Ovary (tissue), 9 donors: ENCODE data around the gene FBXL20. TPM values are rescaled to one million over a fixed set of nuclear protein-coding genes. Genes with fewer than 3 reads are reported as not detected.

Experiments used
- DNase-seq, 5 donors: peaks; one replicate each; pipeline ENCODE4 v3.0.0-alpha.2; 2019 to 2020
- H3K27ac ChIP-seq, 2 donors: fragments of 200-600 bp; one replicate each; pipeline versions ENCODE4 v1.5.1 to v1.8.0; 2019 to 2022
- H3K27me3 ChIP-seq: fragments of 200-600 bp; one replicate; pipeline ENCODE4 v1.8.0; 2022
- H3K36me3 ChIP-seq: fragments of 200-600 bp; sonication (generic); one replicate; pipeline ENCODE4 v1.5.1; 2019
- H3K4me1 ChIP-seq: one replicate; pipeline ENCODE4 v1.8.1; 2013; ENCODE audit warnings: mild to moderate bottlenecking, moderate library complexity; ENCODE audit not compliant: insufficient read depth
- H3K4me3 ChIP-seq: fragments of 200-600 bp; sonication (generic); one replicate; pipeline ENCODE4 v1.5.1; 2017
- H3K9me3 ChIP-seq, 2 donors: fragments of 200-600 bp in 1 of 2; sonication (generic) in 1 of 2; one replicate each; pipeline versions ENCODE4 v1.5.1 to v1.8.1; 2013 to 2019; ENCODE audit warnings: mild to moderate bottlenecking in 1 of 2, moderate library complexity in 1 of 2
- EP300 ChIP-seq: sonication (generic); formaldehyde crosslinking; IDR thresholded peaks from one replicate; pipeline ENCODE4 v1.6.1; 2017; ENCODE audit warnings: antibody characterized with exemption
- POLR2A ChIP-seq: fragments of 450-650 bp; IDR thresholded peaks from one replicate; pipeline ENCODE4 v1.6.1; 2017; ENCODE audit warnings: antibody characterized with exemption, mild to moderate bottlenecking, moderate library complexity
- WGBS, 3 donors: extraction: QIAGEN DNeasy Blood & Tissue Kit in 1 of 3; methylation state at CpG; one replicate each; pipeline versions ENCODE4 v1.1.5 to v1.1.7; 2013 to 2017; 5-methylcytosine and 5-hydroxymethylcytosine counted together
- intact Hi-C, 4 donors: fragments of 100-400 bp; cut with DNase I; formaldehyde crosslinking; loops; one replicate each; pipeline versions ENCODE4 v1.11.0 to v1.15.1; 2022 to 2023
- polyA plus RNA-seq, 2 donors: library from polyadenylated mRNA; stranded (reverse); fragments of 200-250 nt in 1 of 2; fragments of 350-450 nt in 1 of 2; fragmentation: Illumina TruSeq in 1 of 2; extraction: RNeasy Lipid Tissue Mini Kit (QIAGEN cat#74804) in 1 of 2; gene quantifications; one replicate each; pipeline ENCODE4 v1.2.3, GENCODE V29; 2013 to 2014
- total RNA-seq, 7 donors: library from RNA; depleted of rRNA in 2 of 7; stranded (reverse); fragments of >200 nt in 2 of 7; fragmentation: NEBNext Ultra II Directional in 3 of 7; extraction: Animal tissue kit (Norgen Biotek cat#: 25700) in 3 of 7; gene quantifications; one replicate each; pipeline versions ENCODE4 v1.1.0 to v1.2.4, GENCODE V29; 2016 to 2023
- TF ChIP-seq, protein P1 (sequence below), 3 donors: fragments of 450-650 bp in 2 of 3; fragments of 200-600 bp in 1 of 3; IDR thresholded peaks; one replicate each; pipeline versions ENCODE4 v1.5.1 to v1.8.0; 2016 to 2022; ENCODE audit warnings: antibody characterized with exemption in 3 of 3, mild to moderate bottlenecking in 1 of 3
- donor health status: DM: no; HTN: no; CAD: no; lungs with moderate emphysema.
- donor health status: DM: no; HTN: no; CAD: no.
- donor health status: Bipolar disorder and iron deficiency.
- donor health status: DM: yes; HTN: yes; CAD: no.
- donor health status: DM: no; HTN: no; CAD: no.
- donor health status: DM: yes; HTN: yes; CAD: no.

The FBXL20 gene
- total and polyA plus RNA-seq, 9 donors: 4.7 to 25.2 (median 16.6) TPM

DNA sequence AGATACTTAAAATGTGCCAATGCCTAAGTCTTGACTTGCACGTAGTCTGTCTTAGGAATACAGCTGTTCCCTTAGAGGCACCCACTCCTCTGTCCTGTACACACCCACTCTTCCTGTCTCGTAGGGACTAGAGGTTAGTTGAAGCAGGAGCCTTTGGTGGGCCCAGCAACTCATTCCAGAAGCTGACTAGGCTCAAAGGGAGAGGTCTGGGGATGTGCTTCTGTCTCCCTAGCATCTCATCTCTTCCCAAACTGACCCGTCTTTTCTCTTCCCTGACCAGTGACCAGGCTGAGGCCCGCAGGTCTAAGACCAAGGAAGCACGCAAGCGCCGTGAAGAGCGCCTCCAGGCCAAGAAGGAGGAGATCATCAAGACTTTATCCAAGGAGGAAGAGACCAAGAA, 197.2 kb downstream of the FBXL20 start:
- TF ChIP-seq EP300 (no peak), POLR2A (no peak)
- TF ChIP-seq, protein P1, sequence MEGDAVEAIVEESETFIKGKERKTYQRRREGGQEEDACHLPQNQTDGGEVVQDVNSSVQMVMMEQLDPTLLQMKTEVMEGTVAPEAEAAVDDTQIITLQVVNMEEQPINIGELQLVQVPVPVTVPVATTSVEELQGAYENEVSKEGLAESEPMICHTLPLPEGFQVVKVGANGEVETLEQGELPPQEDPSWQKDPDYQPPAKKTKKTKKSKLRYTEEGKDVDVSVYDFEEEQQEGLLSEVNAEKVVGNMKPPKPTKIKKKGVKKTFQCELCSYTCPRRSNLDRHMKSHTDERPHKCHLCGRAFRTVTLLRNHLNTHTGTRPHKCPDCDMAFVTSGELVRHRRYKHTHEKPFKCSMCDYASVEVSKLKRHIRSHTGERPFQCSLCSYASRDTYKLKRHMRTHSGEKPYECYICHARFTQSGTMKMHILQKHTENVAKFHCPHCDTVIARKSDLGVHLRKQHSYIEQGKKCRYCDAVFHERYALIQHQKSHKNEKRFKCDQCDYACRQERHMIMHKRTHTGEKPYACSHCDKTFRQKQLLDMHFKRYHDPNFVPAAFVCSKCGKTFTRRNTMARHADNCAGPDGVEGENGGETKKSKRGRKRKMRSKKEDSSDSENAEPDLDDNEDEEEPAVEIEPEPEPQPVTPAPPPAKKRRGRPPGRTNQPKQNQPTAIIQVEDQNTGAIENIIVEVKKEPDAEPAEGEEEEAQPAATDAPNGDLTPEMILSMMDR (IDR thresholded peaks at IDR 0.05): no peak
- no peak for DNase-seq
- no peaks in the 10 kb centered on the region for H3K9me3 ChIP-seq
- intact Hi-C loops: no loop called here
- H3K4me3 ChIP-seq: no peak overlapping the region
- H3K36me3 ChIP-seq: no peaks in the 10 kb centered on the region
- H3K4me1 ChIP-seq: peaks cover 8% of the 10 kb centered on the region
- no peaks in the 10 kb centered on the region for H3K27me3 ChIP-seq
- 66 to 70% (median 66%) methylated on average over 8 of the region's 8 CpGs for WGBS, 3 donors
- H3K27ac ChIP-seq: no peak overlapping the region

Other genes with a start within 250 kb of the FBXL20 start
- 10 to 100 TPM; 14.0 to 58.6 (median 32.3) TPM for gene PLXDC1, start 250.0 kb downstream of the FBXL20 start, total RNA-seq
- 10 to 100 TPM; 11.6 to 35.4 TPM for gene PLXDC1, start 250.0 kb downstream of the FBXL20 start, polyA plus RNA-seq
- gene ARL5C, start 235.5 kb downstream of the FBXL20 start, total RNA-seq: not detected
- gene ARL5C, start 235.5 kb downstream of the FBXL20 start, polyA plus RNA-seq: not detected
- 10 to 100 TPM in 3 of 7 donors, 1 to 10 TPM in 4; 5.6 to 17.7 (median 9.6) TPM for gene CACNB1, start 204.0 kb downstream of the FBXL20 start, total RNA-seq
- gene CACNB1, start 204.0 kb downstream of the FBXL20 start, polyA plus RNA-seq: 1 to 10 TPM; 2.6 to 6.9 TPM
- gene RPL19, start 201.3 kb downstream of the FBXL20 start, total RNA-seq: 1,000 to 10,000 TPM; 2,549 to 5,697 (median 3,184) TPM
- gene RPL19, start 201.3 kb downstream of the FBXL20 start, polyA plus RNA-seq: 1,000 to 10,000 TPM; 2,272 to 5,597 TPM
- 1 to 10 TPM in 2 of 7 donors, under 1 TPM in 4, not detected in 1; 0.43 to 5.4 (median 0.73) TPM for gene STAC2, start 175.7 kb downstream of the FBXL20 start, total RNA-seq
- under 1 TPM; 0.29 to 0.67 TPM for gene STAC2, start 175.7 kb downstream of the FBXL20 start, polyA plus RNA-seq
- 10 to 100 TPM; 15.6 to 43.7 (median 34.1) TPM for gene MED1, start 49.6 kb upstream of the FBXL20 start, total RNA-seq
- 10 to 100 TPM; 11.0 to 32.0 TPM for gene MED1, start 49.6 kb upstream of the FBXL20 start, polyA plus RNA-seq
- 10 to 100 TPM; 29.1 to 65.9 (median 50.3) TPM for gene CDK12, start 59.9 kb upstream of the FBXL20 start, total RNA-seq
- 10 to 100 TPM; 17.8 to 31.8 TPM for gene CDK12, start 59.9 kb upstream of the FBXL20 start, polyA plus RNA-seq
- gene NEUROD2, start 206.3 kb upstream of the FBXL20 start, total RNA-seq: not detected
- not detected for gene NEUROD2, start 206.3 kb upstream of the FBXL20 start, polyA plus RNA-seq
- 10 to 100 TPM in 4 of 7 donors, 1 to 10 TPM in 2, under 1 TPM in 1; 0.43 to 23.0 (median 10.1) TPM for gene PPP1R1B, start 225.3 kb upstream of the FBXL20 start, total RNA-seq
- 10 to 100 TPM in 1 of 2 donors, 1 to 10 TPM in 1; 5.1 to 12.9 TPM for gene PPP1R1B, start 225.3 kb upstream of the FBXL20 start, polyA plus RNA-seq
- gene STARD3, start 235.5 kb upstream of the FBXL20 start, total RNA-seq: 10 to 100 TPM; 34.5 to 49.4 (median 44.3) TPM
- 10 to 100 TPM; 42.1 to 55.9 TPM for gene STARD3, start 235.5 kb upstream of the FBXL20 start, polyA plus RNA-seq